Fibroblast of lung (primary cell): ENCODE data around the gene GINM1. TPM values are rescaled to one million over a fixed set of nuclear protein-coding genes. Genes with fewer than 3 reads are reported as not detected.

Source experiments
- DNase-seq, 2 donors: peaks; one replicate each; pipeline versions ENCODE4 v3.0.0 to v3.0.0-alpha.2; 2010; ENCODE audit warnings: low read depth in 2 of 2
- H2AFZ ChIP-seq: 2 replicates; pipeline ENCODE4 v1.5.1; 2012; ENCODE audit warnings: low read length, control low read depth, inconsistent platforms
- H3K27ac ChIP-seq: 2 replicates; pipeline ENCODE4 v1.5.1; 2011; ENCODE audit warnings: low read length, control low read depth; ENCODE audit not compliant: insufficient read depth
- H3K27me3 ChIP-seq: 2 replicates; pipeline ENCODE4 v1.5.1; 2011; ENCODE audit warnings: mild to moderate bottlenecking, low read length; ENCODE audit not compliant: control insufficient read depth, insufficient read depth
- H3K36me3 ChIP-seq: 2 replicates; pipeline ENCODE4 v1.5.1; 2011; ENCODE audit warnings: low read length; ENCODE audit not compliant: control insufficient read depth, insufficient read depth
- H3K4me1 ChIP-seq: 2 replicates; pipeline ENCODE4 v1.5.1; 2011; ENCODE audit warnings: low read length; ENCODE audit not compliant: control insufficient read depth, insufficient read depth; ENCODE audit errors: extremely low read depth
- H3K4me2 ChIP-seq: 2 replicates; pipeline ENCODE4 v1.5.1; 2011; ENCODE audit warnings: low read length, control low read depth; ENCODE audit not compliant: insufficient read depth; ENCODE audit errors: extremely low read depth
- H3K4me3 ChIP-seq, 4 experiments: fragments of 200-600 bp in 1 of 4; sonication (generic) in 1 of 4; replicated peaks in 1 of 4; 2 replicates each; pipeline ENCODE4 v1.5.1; 2011 to 2016; ENCODE audit warnings: low read length in 4 of 4, low read depth in 3 of 4, mild to moderate bottlenecking in 3 of 4, control low read depth in 2 of 4, inconsistent platforms in 1 of 4, mixed read lengths in 1 of 4; ENCODE audit not compliant: insufficient read depth in 1 of 4; ENCODE audit errors: control extremely low read depth in 1 of 4
- H3K79me2 ChIP-seq: 2 replicates; pipeline ENCODE4 v1.5.1; 2012; ENCODE audit warnings: mild to moderate bottlenecking, low read length, inconsistent platforms; ENCODE audit not compliant: control insufficient read depth, insufficient read depth
- H3K9ac ChIP-seq: 2 replicates; pipeline ENCODE4 v1.5.1; 2011; ENCODE audit warnings: mild to moderate bottlenecking, low read length, control low read depth; ENCODE audit not compliant: insufficient read depth
- H3K9me3 ChIP-seq: 2 replicates; pipeline ENCODE4 v1.5.1; 2012; ENCODE audit warnings: low read depth, low read length; ENCODE audit not compliant: control insufficient read depth, insufficient read depth
- H4K20me1 ChIP-seq: 2 replicates; pipeline ENCODE4 v1.5.1; 2011; ENCODE audit warnings: low read length; ENCODE audit not compliant: control insufficient read depth, insufficient read depth; ENCODE audit errors: extremely low read depth
- CTCF ChIP-seq, 2 donors: IDR thresholded peaks in 1 of 2; conservative IDR thresholded peaks in 1 of 2; 1 replicate in 1 of 2; 2 replicates in 1 of 2; pipeline ENCODE4 v1.5.1; 2011 to 2012; ENCODE audit warnings: low read length in 2 of 2, control low read depth in 1 of 2, inconsistent platforms in 1 of 2, low read depth in 1 of 2, mild to moderate bottlenecking in 1 of 2
- EZH2 ChIP-seq: IDR thresholded peaks from 2 replicates; pipeline ENCODE4 v1.5.1; 2012; ENCODE audit warnings: low read length, control low read depth, mild to moderate bottlenecking; ENCODE audit errors: missing control alignments
- polyA plus RNA-seq, 2 donors: library from polyadenylated mRNA; depleted of rRNA in 1 of 2; stranded (reverse) in 1 of 2; unstranded in 1 of 2; fragments of >200 nt; gene quantifications; 2 replicates each; pipeline ENCODE4 v1.2.1, GENCODE V29; 2011 to 2012; ENCODE audit warnings: missing spikeins in 1 of 2
- total RNA-seq: library from RNA; depleted of rRNA; stranded (reverse); fragments of >200 nt; gene quantifications from 2 replicates; pipeline ENCODE4 v1.2.1, GENCODE V29; 2014

The GINM1 gene
- total and polyA plus RNA-seq, 2 donors (not counting 1 experiment from before 2014, with no cell fraction given): 53.8 to 91.1 TPM

DNA sequence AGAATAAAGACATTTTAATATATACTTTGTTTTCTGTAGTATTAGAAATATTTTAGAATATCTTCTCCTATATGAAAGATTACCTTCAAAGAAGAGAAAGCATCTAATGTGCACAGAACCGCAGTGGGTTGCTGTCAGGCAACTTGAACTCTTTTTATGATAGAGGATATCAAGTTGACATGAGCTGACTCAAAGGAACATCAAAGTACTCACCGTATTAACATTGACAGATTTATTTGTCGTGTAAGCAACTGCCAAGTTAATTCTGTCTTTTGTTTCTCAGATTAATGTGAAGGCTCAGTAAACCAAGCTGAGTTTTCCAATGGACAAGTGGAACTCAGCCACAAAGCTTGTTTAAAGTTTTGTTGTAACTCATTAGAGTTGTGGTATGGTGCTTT, 2.2 kb upstream of the GINM1 start:
- no peak for TF ChIP-seq EZH2
- no peak for TF ChIP-seq CTCF (conservative IDR thresholded peaks at IDR 0.05 in 1 of 2, IDR thresholded peaks at IDR 0.05 in 1 of 2; ENCODE audit: low read depth in 1 of 2, low read length in 2 of 2)
- no peak for DNase-seq
- no peak overlapping the region for H2AFZ ChIP-seq
- H3K4me3 ChIP-seq: no peak overlapping the region
- H3K9ac ChIP-seq: no peak overlapping the region
- no peak overlapping the region for H3K27ac ChIP-seq
- no peak overlapping the region for H3K4me2 ChIP-seq
- no peaks in the 10 kb centered on the region for H3K36me3 ChIP-seq
- no peaks in the 10 kb centered on the region for H4K20me1 ChIP-seq
- H3K27me3 ChIP-seq: no peaks in the 10 kb centered on the region
- peaks cover 10% of the 10 kb centered on the region for H3K4me1 ChIP-seq
- no peaks in the 10 kb centered on the region for H3K9me3 ChIP-seq
- peaks cover 15% of the 10 kb centered on the region for H3K79me2 ChIP-seq

DNA sequence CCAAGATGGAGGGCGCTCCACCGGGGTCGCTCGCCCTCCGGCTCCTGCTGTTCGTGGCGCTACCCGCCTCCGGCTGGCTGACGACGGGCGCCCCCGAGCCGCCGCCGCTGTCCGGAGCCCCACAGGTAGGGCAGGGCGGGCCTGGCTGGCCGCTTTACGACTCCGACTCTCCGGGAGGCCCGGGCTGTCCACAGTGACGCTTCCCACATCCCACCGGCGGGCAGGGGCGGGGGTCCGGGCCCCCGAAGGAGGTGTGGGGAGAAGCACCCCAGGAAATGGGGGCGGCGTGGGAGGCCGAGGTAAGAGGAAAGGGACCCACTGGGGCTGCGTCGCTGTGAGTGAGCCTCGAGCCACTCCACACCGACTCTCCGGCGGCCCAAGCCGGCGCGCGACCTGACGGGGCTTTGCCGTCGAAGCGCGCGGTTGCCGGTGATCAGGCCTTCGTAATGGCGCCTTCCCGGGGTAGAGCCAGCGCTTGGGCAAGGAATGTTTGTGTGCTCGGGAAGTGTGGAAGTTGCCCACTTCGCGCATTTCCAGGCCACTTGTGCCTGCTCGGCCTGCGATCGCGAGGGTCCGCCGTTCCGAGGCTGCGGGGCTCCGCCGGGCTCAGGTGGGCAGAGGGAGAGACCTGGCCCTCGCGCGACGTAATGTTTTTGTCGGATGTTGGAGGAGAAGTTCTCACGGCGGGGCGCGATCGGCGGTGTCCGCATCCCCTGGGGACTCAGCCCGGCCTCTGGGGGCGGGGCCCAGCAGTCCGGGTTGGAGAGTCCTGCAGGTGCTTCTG, 427 bp downstream of the GINM1 start:
- Histone ChIP-seq H3K4me2 (peak overlapping the region; percentile 72), H4K20me1 (no peaks in the 10 kb centered on the region), H3K4me3 (peak overlapping the region; percentile 77 to 99 (median 92)), H3K4me1 (peaks cover 10% of the 10 kb centered on the region), H3K27me3 (no peaks in the 10 kb centered on the region), H3K27ac (peak overlapping the region; percentile 86), H3K79me2 (peaks cover 18% of the 10 kb centered on the region), H3K9me3 (no peaks in the 10 kb centered on the region), H2AFZ (peak overlapping the region; percentile 92), H3K9ac (peak overlapping the region; percentile 92), H3K36me3 (no peaks in the 10 kb centered on the region)
- TF ChIP-seq CTCF (conservative IDR thresholded peaks at IDR 0.05 in 1 of 2, IDR thresholded peaks at IDR 0.05 in 1 of 2; ENCODE audit: low read depth in 1 of 2, low read length in 2 of 2): no peak
- TF ChIP-seq EZH2: no peak
- DNase-seq: peak; percentile 30 to 36

GRCh38 chr6:149567194-149567586, 1.0 kb downstream of the GINM1 start:
- peak overlapping the region; percentile 86 for H3K27ac ChIP-seq
- peak overlapping the region; percentile 92 for H3K9ac ChIP-seq
- H3K4me3 ChIP-seq: peak overlapping the region; percentile 77 to 99 (median 92)
- H4K20me1 ChIP-seq: no peaks in the 10 kb centered on the region
- no peaks in the 10 kb centered on the region for H3K9me3 ChIP-seq
- peak overlapping the region; percentile 92 for H2AFZ ChIP-seq
- peaks cover 18% of the 10 kb centered on the region for H3K79me2 ChIP-seq
- H3K4me2 ChIP-seq: peak overlapping the region; percentile 72
- TF ChIP-seq EZH2 (no peak), CTCF (conservative IDR thresholded peaks at IDR 0.05 in 1 of 2, IDR thresholded peaks at IDR 0.05 in 1 of 2; ENCODE audit: low read depth in 1 of 2, low read length in 2 of 2) (no peak)
- no peak for DNase-seq
- H3K4me1 ChIP-seq: peaks cover 10% of the 10 kb centered on the region
- H3K27me3 ChIP-seq: no peaks in the 10 kb centered on the region
- H3K36me3 ChIP-seq: no peaks in the 10 kb centered on the region
